ENCODE measurements around the gene NXT1.
A peak's percentile ranks its signal among the peaks of the same experiment; 100 is the strongest.
"Not testable (repeated sequence)": the region's sequence is repeated elsewhere in the genome, so short reads cannot be mapped to it uniquely, and the experiment has no call there.

Gene NXT1

GRCh38 chr20:23350196-23350903 is at the start of gene NXT1:
Gene NXT1, plus strand, starts transcription at chr20:23350791. Its CDS starts 3,251 bp downstream, at chr20:23354042.
- DNase-seq (ENCODE audit: low spot score) = peak; percentile 98

- DNase-seq (ENCODE audit: low spot score) = no peak
These were observed 49.0 kb upstream of the NXT1 start for GRCh38 chr20:23301436-23302050.

GRCh38 chr20:23302386-23302785 is 48.2 kb upstream of the NXT1 start:
- DNase-seq (ENCODE audit: low spot score) = no peak

DNA sequence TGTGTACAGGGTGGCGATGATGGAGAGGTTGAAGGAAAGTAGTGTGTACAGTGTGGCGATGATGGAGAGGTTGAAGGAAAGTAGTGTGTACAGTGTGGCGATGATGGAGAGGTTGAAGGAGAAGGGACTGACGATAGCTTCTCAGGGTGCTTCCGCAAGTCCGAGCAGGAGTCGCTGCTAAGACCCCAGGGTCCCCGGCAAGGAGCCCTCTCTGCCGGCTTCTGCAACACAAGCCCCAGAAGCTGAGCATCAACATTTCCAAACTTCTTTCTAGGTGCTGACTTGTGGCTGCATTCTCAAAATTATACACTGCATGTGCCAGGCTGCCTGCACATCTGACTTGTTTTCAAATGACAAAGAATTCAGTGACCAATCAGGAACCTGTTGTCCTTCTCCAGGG is 47.8 kb upstream of the NXT1 start:
- DNase-seq (ENCODE audit: low spot score) = no peak

GRCh38 chr20:23303325-23304102 is 47.1 kb upstream of the NXT1 start:
- no peak for DNase-seq (ENCODE audit: low spot score)

- DNase-seq (ENCODE audit: low spot score) = no peak
These were observed 46.0 kb upstream of the NXT1 start for GRCh38 chr20:23304616-23305015.

GRCh38 chr20:23305098-23305497 is 45.5 kb upstream of the NXT1 start:
- DNase-seq (ENCODE audit: low spot score) = no peak

DNA sequence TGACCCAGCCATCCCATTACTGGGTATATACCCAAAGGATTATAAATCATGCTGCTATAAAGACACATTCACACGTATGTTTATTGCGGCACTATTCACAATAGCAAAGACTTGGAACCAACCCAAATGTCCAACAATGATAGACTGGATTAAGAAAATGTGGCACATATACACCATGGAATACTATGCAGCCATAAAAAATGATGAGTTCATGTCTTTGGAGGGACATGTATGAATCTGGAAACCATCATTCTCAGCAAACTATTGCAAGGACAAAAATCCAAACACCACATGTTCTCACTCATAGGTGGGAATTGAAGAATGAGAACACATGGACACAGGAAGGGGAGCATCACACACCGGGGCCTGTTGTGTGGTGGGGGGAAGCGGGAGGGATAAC is 43.2 kb upstream of the NXT1 start:
- not testable (repeated sequence) for DNase-seq (ENCODE audit: low spot score)

DNA sequence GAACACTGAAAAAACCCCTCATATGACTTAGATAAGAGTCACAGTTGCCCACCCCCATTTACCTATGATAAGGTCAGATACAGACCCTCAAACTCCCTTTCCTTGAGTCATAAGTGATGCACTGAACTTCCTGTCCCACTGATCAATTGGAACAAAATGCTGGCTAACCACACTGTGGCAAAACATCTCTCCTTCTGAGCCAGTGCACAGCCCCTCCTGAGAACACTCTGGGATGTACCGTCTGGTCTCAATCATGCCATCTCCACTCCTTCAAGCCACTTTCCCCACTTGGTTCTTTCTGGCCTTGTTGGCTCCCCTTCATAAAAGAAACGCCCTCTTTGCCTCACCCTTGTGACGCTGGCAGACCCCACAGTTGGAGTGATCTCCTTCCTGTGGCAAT is 42.6 kb upstream of the NXT1 start:
- DNase-seq (ENCODE audit: low spot score) = no peak

DNA sequence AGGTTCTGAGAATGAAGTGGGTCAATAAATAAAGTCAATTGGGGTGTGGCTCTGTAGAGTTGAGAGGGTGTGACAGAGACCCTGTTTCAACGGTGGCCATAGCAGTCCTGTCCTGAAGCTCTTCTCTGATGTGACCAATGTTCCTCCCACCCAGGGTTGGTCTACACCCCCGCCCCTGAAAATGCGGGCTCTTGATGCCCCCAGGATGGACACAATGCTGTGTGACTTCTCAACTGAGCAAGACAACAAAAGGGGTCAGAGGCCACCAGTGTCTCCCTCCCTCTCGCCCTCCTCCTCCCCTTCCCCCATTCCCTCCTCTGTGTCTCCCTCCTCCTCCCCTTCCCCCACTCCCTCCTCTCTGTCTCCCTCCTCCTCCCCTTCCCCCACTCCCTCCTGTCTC is 41.7 kb upstream of the NXT1 start:
- DNase-seq (ENCODE audit: low spot score) = no peak

DNA sequence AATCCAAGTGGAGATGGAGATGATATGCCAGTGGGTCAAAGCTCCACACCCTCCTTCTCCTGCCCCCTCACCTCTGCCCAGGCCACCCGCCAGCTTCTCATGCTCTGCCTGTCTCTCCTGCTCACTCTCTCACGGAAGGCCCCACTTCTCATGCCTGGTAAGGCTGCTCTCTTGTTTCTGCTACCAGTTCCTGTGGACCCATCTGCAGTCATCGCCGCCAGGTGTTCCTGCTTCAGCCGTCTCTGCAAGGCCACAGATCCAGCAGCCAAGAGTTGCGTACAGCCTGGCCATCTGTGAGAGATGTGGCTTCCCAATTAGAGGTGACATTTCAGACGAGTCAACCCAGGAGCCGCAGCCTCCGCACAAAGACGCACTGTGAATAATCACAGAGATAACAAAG is 40.8 kb upstream of the NXT1 start:
- no peak for DNase-seq (ENCODE audit: low spot score)

DNA sequence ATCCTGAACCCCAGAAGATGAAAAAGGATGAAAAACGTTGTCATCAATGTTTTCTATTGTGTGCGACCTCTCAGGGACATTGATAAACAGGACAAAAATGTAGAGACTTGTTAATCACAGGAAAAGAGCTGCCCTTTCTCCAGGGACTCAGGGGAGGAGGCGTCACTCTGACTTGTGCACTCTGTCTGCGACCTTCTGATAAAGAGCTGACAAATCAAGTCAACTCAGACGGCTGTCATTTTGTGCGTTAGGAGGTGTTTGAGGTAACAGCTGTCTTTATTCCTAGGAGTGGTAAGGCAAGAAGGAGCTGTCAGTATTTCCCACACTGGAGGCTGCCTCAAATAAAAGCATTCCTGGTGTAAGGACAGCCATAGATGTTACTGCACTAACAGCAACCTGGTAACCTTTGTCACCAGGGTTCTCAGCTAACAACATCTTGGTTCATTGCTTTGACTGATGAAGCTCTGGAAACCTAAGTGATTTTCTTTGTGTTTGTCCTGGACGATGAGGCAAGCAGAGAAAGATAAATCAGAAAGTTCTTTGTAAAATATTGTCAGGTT is 38.6 kb upstream of the NXT1 start:
- no peak for DNase-seq (ENCODE audit: low spot score)

GRCh38 chr20:23313271-23313670 is 37.3 kb upstream of the NXT1 start:
- no peak for DNase-seq (ENCODE audit: low spot score)

GRCh38 chr20:23314699-23315098 is 35.9 kb upstream of the NXT1 start:
- no peak for DNase-seq (ENCODE audit: low spot score)

DNA sequence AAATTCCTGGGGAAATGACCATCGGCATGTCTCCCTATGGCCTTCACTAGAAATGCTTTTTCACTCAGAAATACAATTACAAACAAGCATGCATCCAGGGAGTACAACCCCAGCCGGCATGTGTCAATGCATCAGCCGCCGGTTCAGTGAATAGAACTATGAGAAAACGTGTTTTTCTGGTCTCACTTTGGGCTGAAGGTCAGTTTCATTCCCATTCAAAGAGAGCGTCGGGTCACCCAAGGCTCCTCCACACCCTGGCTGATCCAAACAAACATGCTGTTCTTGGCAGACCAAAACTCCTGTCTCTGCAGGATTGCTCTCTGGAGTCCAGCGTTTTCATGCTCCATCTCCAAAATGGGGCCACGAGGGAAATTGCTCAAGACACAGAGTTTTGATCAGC is 35.5 kb upstream of the NXT1 start:
- DNase-seq (ENCODE audit: low spot score) = no peak

- DNase-seq (ENCODE audit: low spot score) = no peak
These were observed 34.0 kb upstream of the NXT1 start for GRCh38 chr20:23316626-23317025.

- no peak for DNase-seq (ENCODE audit: low spot score)
These were observed 33.5 kb upstream of the NXT1 start for GRCh38 chr20:23317081-23317480.

DNA sequence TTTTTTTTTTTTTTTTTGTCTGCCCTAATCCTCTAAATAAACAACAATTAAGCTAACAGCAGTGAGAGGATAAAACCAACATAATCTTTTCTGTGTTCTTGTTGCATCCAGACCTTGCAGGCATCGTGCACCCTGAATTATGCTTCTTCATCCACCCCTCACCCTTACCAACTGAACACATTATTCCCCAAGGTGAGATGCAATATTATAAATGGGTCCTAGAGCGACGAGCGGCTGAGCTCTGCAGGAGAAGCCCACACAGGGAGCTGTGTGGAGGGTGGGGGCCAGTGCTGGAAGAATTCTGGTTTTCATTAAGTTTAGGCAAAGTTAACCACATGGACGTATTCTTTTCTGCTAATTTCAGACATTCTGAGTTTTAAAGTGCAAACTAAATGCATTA is 32.2 kb upstream of the NXT1 start:
- no peak for DNase-seq (ENCODE audit: low spot score)

GRCh38 chr20:23320317-23320716 is 30.3 kb upstream of the NXT1 start:
- no peak for DNase-seq (ENCODE audit: low spot score)

GRCh38 chr20:23325107-23325506 is 25.5 kb upstream of the NXT1 start:
- DNase-seq (ENCODE audit: low spot score) = no peak

DNA sequence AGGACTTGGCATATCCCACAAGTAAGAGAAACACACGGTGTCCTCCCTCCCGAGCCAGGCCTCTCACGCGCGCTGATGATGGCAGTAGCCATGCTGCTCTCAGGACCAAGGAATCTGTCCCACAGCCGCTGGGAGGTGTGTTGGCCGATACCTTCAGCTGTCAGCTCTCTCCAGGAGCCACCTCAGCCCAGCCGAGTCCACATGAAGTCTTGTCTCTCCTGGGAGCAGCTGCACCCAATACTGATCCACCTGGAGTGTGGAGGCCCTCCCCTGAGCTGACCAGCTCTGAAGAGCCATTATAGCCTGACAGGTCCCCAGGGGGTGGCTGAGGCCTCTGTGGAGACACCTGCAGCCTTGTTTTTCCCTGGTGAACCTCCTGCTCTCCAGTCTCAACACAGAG is 23.8 kb upstream of the NXT1 start:
- DNase-seq (ENCODE audit: low spot score) = no peak

- no peak for DNase-seq (ENCODE audit: low spot score)
These were observed 22.8 kb upstream of the NXT1 start for GRCh38 chr20:23327617-23328333.

All from Ammon's horn (tissue), 1 donor.